Stomach smooth muscle (tissue), 2 donors: Measurements from ENCODE around the gene EDN3.

Experiments
- H3K27ac ChIP-seq: one replicate; pipeline ENCODE4 v1.7.0; 2013; ENCODE audit warnings: mild to moderate bottlenecking, low read length, inconsistent platforms
- H3K27me3 ChIP-seq, 2 donors: one replicate each; pipeline ENCODE4 v1.7.0; 2013; ENCODE audit warnings: low read length in 2 of 2; ENCODE audit not compliant: insufficient read depth in 2 of 2, control insufficient read depth in 1 of 2
- H3K36me3 ChIP-seq, 2 donors: one replicate each; pipeline ENCODE4 v1.7.0; 2013; ENCODE audit warnings: low read length in 2 of 2; ENCODE audit not compliant: control insufficient read depth in 2 of 2, insufficient read depth in 2 of 2
- H3K4me1 ChIP-seq: one replicate; pipeline ENCODE4 v1.7.0; 2013; ENCODE audit warnings: low read length; ENCODE audit not compliant: control insufficient read depth, insufficient read depth
- H3K4me3 ChIP-seq, 2 donors: one replicate each; pipeline ENCODE4 v1.7.0; 2013; ENCODE audit warnings: low read length in 2 of 2
- H3K9ac ChIP-seq, 2 donors: one replicate each; pipeline ENCODE4 v1.7.0; 2013; ENCODE audit warnings: low read length in 2 of 2, mild to moderate bottlenecking in 1 of 2
- H3K9me3 ChIP-seq, 2 donors: one replicate each; pipeline ENCODE4 v1.7.0; 2013; ENCODE audit warnings: low read length in 2 of 2; ENCODE audit not compliant: control insufficient read depth in 2 of 2
- donor health status: healthy.
- donor health status: Pancreatic carcinoma.

Gene EDN3

DNA sequence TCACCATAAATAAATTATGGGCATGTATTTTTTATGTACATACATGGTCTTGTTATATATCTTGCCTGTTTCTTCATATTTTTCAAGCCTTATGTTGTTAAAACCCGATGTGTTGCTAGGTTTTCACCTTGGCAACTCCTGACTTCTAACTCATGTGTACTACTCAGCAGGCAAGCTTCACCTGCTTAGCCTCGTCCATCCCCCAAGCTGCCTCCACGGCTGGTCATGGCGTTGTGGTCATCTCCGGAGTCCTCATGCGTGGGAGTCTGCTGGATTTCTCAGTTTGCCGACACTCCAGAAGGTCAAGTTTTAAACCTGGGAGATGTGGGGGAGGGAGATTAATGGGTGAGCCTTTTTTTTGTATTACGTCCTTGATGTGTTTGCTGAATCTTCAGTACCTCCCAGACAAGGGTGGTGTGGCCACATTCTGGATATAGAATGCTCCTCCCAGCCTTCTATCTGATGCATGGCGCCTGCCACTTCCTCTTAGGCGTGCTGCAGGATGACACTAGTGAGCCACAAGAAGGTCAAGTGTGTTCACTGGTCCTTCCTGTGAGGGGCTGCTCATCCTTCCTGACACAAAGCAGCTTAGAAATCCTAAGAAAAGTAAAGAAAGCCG lies 26.6 kb upstream of the EDN3 start:
- no peaks in the 10 kb centered on the region for H3K36me3 ChIP-seq
- H3K27me3 ChIP-seq: peaks cover 2 to 15% of the 10 kb centered on the region in 2 donors
- H3K4me3 ChIP-seq: no peak overlapping the region

GRCh38 chr20:59276938-59277337 lies 23.5 kb upstream of the EDN3 start:
- H3K27ac ChIP-seq: no peak overlapping the region
- no peak overlapping the region for H3K9ac ChIP-seq
- no peak overlapping the region for H3K4me3 ChIP-seq
- H3K36me3 ChIP-seq: no peaks in the 10 kb centered on the region
- no peaks in the 10 kb centered on the region for H3K9me3 ChIP-seq
- peaks cover 2 to 9% of the 10 kb centered on the region in 2 donors for H3K27me3 ChIP-seq
- H3K4me1 ChIP-seq: no peaks in the 10 kb centered on the region

More for the DNA sequence above, 26.6 kb upstream of the EDN3 start:
- H3K4me1 ChIP-seq: no peaks in the 10 kb centered on the region
- no peaks in the 10 kb centered on the region for H3K9me3 ChIP-seq
- H3K27ac ChIP-seq: no peak overlapping the region
- no peak overlapping the region for H3K9ac ChIP-seq

GRCh38 chr20:59284470-59284869 lies 15.9 kb upstream of the EDN3 start:
- Histone ChIP-seq H3K36me3 (no peaks in the 10 kb centered on the region), H3K4me1 (no peaks in the 10 kb centered on the region), H3K9me3 (no peaks in the 10 kb centered on the region)

GRCh38 chr20:59289994-59290393 lies 10.4 kb upstream of the EDN3 start:
- H3K4me1 ChIP-seq: no peaks in the 10 kb centered on the region
- H3K36me3 ChIP-seq: no peaks in the 10 kb centered on the region
- no peak overlapping the region for H3K4me3 ChIP-seq
- H3K27me3 ChIP-seq: peaks cover 10 to 15% of the 10 kb centered on the region in 2 donors
- no peak overlapping the region for H3K9ac ChIP-seq
- H3K9me3 ChIP-seq: no peaks in the 10 kb centered on the region
- H3K27ac ChIP-seq: no peak overlapping the region

More at GRCh38 chr20:59284470-59284869, 15.9 kb upstream of the EDN3 start:
- Histone ChIP-seq H3K27me3 (peaks cover 0 to 7% of the 10 kb centered on the region in 2 donors), H3K27ac (no peak overlapping the region), H3K9ac (no peak overlapping the region), H3K4me3 (no peak overlapping the region)

DNA sequence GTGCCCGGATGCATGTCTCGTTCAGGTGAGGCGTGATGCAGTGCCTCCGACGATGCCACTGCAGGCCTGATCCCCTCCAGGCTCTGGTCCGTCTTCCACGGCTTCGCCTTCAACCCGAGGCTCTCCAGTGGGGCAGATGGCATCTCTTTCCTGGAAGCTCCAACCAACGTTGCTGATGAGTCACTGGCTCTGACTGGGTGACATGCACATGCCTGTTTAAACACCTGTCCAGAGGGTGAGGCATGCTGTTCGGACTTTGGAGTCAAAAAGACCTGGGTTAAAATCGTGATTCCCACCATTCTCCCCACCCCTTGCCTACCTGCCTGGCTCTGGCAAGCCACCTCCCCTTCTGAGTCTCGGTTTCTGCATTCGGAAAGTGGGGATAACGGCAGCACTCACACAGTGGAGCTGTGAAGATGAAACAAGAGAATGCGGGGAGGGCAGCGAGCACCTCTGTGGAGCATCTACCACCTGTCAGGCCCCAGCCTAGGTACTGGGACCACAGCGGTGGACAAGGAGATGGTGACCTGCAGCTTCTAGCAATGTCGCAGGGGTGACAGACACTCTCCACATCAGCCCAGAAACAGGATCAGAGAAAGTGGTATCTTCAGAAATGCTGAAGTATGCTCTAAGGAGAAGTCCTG lies 8.5 kb upstream of the EDN3 start:
- Histone ChIP-seq H3K27ac (no peak overlapping the region), H3K4me1 (no peaks in the 10 kb centered on the region), H3K36me3 (no peaks in the 10 kb centered on the region), H3K4me3 (no peak overlapping the region), H3K27me3 (peaks cover 10 to 17% of the 10 kb centered on the region in 2 donors), H3K9ac (no peak overlapping the region), H3K9me3 (no peaks in the 10 kb centered on the region)

GRCh38 chr20:59295531-59295930 lies 4.9 kb upstream of the EDN3 start:
- Histone ChIP-seq H3K9ac (no peak overlapping the region), H3K27ac (no peak overlapping the region), H3K4me3 (no peak overlapping the region), H3K4me1 (no peaks in the 10 kb centered on the region), H3K36me3 (no peaks in the 10 kb centered on the region), H3K9me3 (no peaks in the 10 kb centered on the region), H3K27me3 (peaks cover 10 to 24% of the 10 kb centered on the region in 2 donors)

DNA sequence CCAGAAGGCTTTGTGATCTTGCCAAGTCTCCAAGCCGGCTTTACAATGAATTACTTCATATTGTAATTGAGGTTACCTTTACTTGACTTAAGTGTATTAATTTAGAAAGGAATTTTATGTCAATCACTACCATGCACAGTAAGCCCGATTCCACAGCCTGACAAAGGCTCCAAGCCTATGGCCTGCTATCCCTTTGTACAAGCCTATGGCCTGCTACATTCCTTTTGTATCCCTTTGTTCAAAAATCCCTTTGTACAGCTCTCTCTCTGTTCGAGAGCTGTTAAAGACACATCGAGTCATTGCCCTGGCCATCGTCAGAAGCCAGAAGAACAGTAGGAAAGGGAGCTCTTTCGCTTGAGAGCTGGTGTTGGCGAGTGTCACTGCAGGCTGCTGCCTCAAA lies 2.7 kb upstream of the EDN3 start:
- Histone ChIP-seq H3K9ac (no peak overlapping the region), H3K9me3 (no peaks in the 10 kb centered on the region), H3K27me3 (peaks cover 7 to 24% of the 10 kb centered on the region in 2 donors), H3K36me3 (no peaks in the 10 kb centered on the region), H3K27ac (no peak overlapping the region), H3K4me1 (no peaks in the 10 kb centered on the region), H3K4me3 (no peak overlapping the region)

DNA sequence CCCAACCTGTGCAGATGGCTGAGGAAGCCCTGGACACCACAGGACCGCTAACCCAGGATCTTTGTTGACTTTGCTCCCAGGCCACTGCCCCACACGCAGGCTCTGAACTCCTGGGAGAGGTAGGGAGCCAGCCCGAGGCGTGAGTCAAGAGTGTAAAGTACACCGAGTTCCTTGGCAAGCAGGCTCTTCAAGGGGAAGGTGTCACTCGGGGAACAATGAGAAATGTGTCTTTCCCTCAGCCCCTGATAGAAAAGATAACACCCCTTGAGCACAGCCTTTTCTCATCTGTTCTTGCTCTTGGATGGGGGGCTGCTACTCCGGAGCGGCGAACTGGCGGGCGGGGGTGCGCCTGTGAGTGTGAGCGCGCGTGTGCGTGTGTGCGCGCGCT lies 472 bp upstream of the EDN3 start:
- H3K4me1 ChIP-seq: no peaks in the 10 kb centered on the region
- no peak overlapping the region for H3K27ac ChIP-seq
- H3K36me3 ChIP-seq: no peaks in the 10 kb centered on the region
- no peak overlapping the region for H3K9ac ChIP-seq
- H3K9me3 ChIP-seq: no peaks in the 10 kb centered on the region
- H3K4me3 ChIP-seq: no peak overlapping the region
- peaks cover under 1 to 22% of the 10 kb centered on the region in 2 donors for H3K27me3 ChIP-seq

GRCh38 chr20:59301343-59302007 lies 1.1 kb downstream of the EDN3 start:
- peaks cover 0 to 20% of the 10 kb centered on the region in 2 donors for H3K27me3 ChIP-seq
- no peaks in the 10 kb centered on the region for H3K36me3 ChIP-seq
- H3K4me1 ChIP-seq: no peaks in the 10 kb centered on the region
- H3K9me3 ChIP-seq: no peaks in the 10 kb centered on the region
- no peak overlapping the region for H3K4me3 ChIP-seq
- no peak overlapping the region for H3K27ac ChIP-seq
- H3K9ac ChIP-seq: no peak overlapping the region

DNA sequence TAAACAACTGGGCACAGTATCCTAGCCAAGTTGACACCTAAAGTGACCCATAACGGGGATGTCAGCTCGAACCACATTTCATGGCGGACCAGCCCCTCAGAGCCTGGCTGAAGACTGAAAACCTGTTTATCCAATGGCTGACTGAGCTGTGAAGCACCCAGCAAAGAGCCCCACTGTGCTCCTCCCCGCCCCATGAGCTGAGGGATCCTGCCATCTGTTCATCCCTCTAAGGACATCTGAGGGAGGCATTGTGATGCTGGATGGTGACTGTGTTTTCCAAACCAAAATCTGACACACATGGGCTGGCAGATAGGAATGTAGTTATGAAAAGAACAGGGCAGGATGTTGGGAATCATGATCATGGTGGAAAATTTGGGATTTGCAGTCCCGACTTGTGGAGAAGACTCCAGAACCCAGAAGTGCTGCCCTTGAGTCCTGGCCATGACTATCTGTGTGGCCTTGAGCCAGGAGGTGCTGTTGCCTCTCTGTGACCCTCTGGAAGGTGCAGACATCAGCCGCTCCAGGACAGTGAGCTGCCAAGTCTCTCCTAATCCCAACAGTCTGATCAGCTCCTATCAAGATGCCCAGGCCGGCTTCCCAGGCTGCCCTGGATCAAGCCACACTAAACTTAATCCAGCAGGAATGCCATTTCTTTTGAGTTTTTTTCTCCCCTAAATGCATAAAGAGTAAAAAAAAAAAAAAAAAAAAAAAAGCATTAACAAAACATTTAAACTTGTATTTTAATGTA lies 5.7 kb downstream of the EDN3 start:
- H3K27ac ChIP-seq: no peak overlapping the region
- H3K4me1 ChIP-seq: no peaks in the 10 kb centered on the region
- no peak overlapping the region for H3K4me3 ChIP-seq
- H3K9ac ChIP-seq: no peak overlapping the region
- no peaks in the 10 kb centered on the region for H3K36me3 ChIP-seq
- no peaks in the 10 kb centered on the region for H3K9me3 ChIP-seq
- H3K27me3 ChIP-seq: peaks cover 0 to 11% of the 10 kb centered on the region in 2 donors
